BLaER1 treated with 17β-estradiol and CSF1 and Interleukin-3, amounts not matched to agents 10 nM and 100 nM (cell line): ENCODE results near the gene AJAP1.

ENCODE experiments used
- H3K27ac ChIP-seq, 11 experiments: shearing (Covaris generic); formaldehyde crosslinking; 2 replicates each; pipeline ENCODE4 v1.8.1; 2022
- H3K27me3 ChIP-seq, 11 experiments: shearing (Covaris generic); formaldehyde crosslinking; 2 replicates each; pipeline ENCODE4 v1.8.1; 2022
- H3K36me3 ChIP-seq, 11 experiments: shearing (Covaris generic); formaldehyde crosslinking; 2 replicates each; pipeline ENCODE4 v1.8.1; 2022
- H3K4me1 ChIP-seq, 10 experiments: shearing (Covaris generic); formaldehyde crosslinking; 2 replicates each; pipeline ENCODE4 v1.8.1; 2022
- H3K4me2 ChIP-seq, 11 experiments: shearing (Covaris generic); formaldehyde crosslinking; 2 replicates each; pipeline ENCODE4 v1.8.1; 2022
- H3K4me3 ChIP-seq, 10 experiments: shearing (Covaris generic); formaldehyde crosslinking; 2 replicates each; pipeline ENCODE4 v1.8.1; 2022
- H3K9ac ChIP-seq, 11 experiments: shearing (Covaris generic); formaldehyde crosslinking; 2 replicates each; pipeline ENCODE4 v1.8.1; 2022
- H3K9me3 ChIP-seq, 11 experiments: shearing (Covaris generic); formaldehyde crosslinking; replicated peaks in 1 of 11; 2 replicates each; pipeline ENCODE4 v1.8.1; 2022
- H4K20me1 ChIP-seq, 11 experiments: shearing (Covaris generic); formaldehyde crosslinking; 2 replicates each; pipeline ENCODE4 v1.8.1; 2022
- Cebpa-rat ChIP-seq, 11 experiments: shearing (Covaris generic); IDR thresholded peaks; 2 replicates each; pipeline ENCODE4 v1.8.1; 2022

Gene AJAP1

GRCh38 chr1:4797016-4797410 is 142.6 kb downstream of the AJAP1 start:
- H3K27me3 ChIP-seq = no peaks in the 10 kb centered on the region
- peak overlapping the region in 2 of 11 experiments; percentile 4 to 11; a peak in 1 of 22 replicates for H3K27ac ChIP-seq
- H4K20me1 ChIP-seq = peaks cover 0 to 10% (median 0%) of the 10 kb centered on the region in 11 experiments; a peak in 2 of 22 replicates
- H3K4me3 ChIP-seq = no peak overlapping the region
- peak overlapping the region in 2 of 11 experiments; percentile 3 to 21; a peak in 1 of 22 replicates for H3K9ac ChIP-seq
- TF ChIP-seq Cebpa-rat (IDR thresholded peaks at IDR 0.05) = no peak
- H3K36me3 ChIP-seq = no peaks in the 10 kb centered on the region
- peaks cover 22 to 33% (median 26%) of the 10 kb centered on the region in 10 experiments for H3K4me1 ChIP-seq
- peak overlapping the region; percentile 63 to 84 (median 75) for H3K4me2 ChIP-seq
- H3K9me3 ChIP-seq = no peaks in the 10 kb centered on the region; a peak in 1 of 22 replicates

DNA sequence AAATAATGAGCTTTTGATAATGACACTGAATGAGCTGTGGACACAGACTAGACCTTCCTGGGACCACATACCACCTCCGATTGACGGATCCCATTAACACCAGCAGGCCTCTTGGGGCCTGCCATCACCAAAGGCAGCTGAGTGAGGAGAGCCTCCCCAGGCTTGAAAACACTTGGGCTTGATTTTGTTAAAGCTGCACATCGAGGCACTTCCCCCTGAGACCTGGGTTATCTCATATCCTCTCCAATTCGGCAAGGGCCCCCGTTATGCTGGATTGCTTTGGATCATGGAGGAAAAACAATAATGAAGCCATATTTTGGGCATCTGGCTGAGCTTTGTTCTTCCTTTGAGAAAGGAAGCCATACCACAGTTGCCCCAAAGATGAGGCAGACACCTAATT is 143.0 kb downstream of the AJAP1 start:
- Histone ChIP-seq H3K4me2 (peak overlapping the region; percentile 63 to 84 (median 75)), H4K20me1 (peaks cover 0 to 10% (median 0%) of the 10 kb centered on the region in 11 experiments; a peak in 2 of 22 replicates), H3K27ac (peak overlapping the region in 2 of 11 experiments; percentile 4 to 11; a peak in 1 of 22 replicates), H3K9me3 (no peaks in the 10 kb centered on the region; a peak in 1 of 22 replicates), H3K9ac (0 out of 22 replicates have a peak overlapping the region, but pooled peaks of 1 of the 11 experiments have one; percentile 21), H3K36me3 (no peaks in the 10 kb centered on the region), H3K27me3 (no peaks in the 10 kb centered on the region), H3K4me3 (no peak overlapping the region), H3K4me1 (peaks cover 22 to 33% (median 26%) of the 10 kb centered on the region in 10 experiments)
- no peak for TF ChIP-seq Cebpa-rat (IDR thresholded peaks at IDR 0.05)

GRCh38 chr1:4801192-4801924 is 146.9 kb downstream of the AJAP1 start:
- no peak overlapping the region for H3K27ac ChIP-seq
- TF ChIP-seq Cebpa-rat (IDR thresholded peaks at IDR 0.05) = no peak
- H3K36me3 ChIP-seq = no peaks in the 10 kb centered on the region
- H4K20me1 ChIP-seq = peaks cover 0 to 10% (median 0%) of the 10 kb centered on the region in 11 experiments; a peak in 2 of 22 replicates
- H3K9ac ChIP-seq = no peak overlapping the region
- H3K4me1 ChIP-seq = peaks cover 11 to 22% (median 16%) of the 10 kb centered on the region in 10 experiments
- H3K4me3 ChIP-seq = no peak overlapping the region
- H3K4me2 ChIP-seq = no peak overlapping the region
- H3K27me3 ChIP-seq = no peaks in the 10 kb centered on the region
- H3K9me3 ChIP-seq = peaks cover 0 to 8% (median 4%) of the 10 kb centered on the region in 11 experiments; a peak in 12 of 22 replicates

GRCh38 chr1:4802024-4802423 is 147.6 kb downstream of the AJAP1 start:
- Histone ChIP-seq H3K9ac (no peak overlapping the region), H3K4me3 (no peak overlapping the region)
- TF ChIP-seq Cebpa-rat (IDR thresholded peaks at IDR 0.05) = no peak

GRCh38 chr1:4803335-4803734 is 148.9 kb downstream of the AJAP1 start:
- peaks cover 0 to 2% (median 0%) of the 10 kb centered on the region in 10 experiments; a peak in 3 of 20 replicates for H3K4me1 ChIP-seq
- no peaks in the 10 kb centered on the region for H4K20me1 ChIP-seq
- H3K36me3 ChIP-seq = no peaks in the 10 kb centered on the region
- H3K9ac ChIP-seq = no peak overlapping the region
- peaks cover 8 to 28% (median 18%) of the 10 kb centered on the region in 11 experiments for H3K9me3 ChIP-seq
- TF ChIP-seq Cebpa-rat (IDR thresholded peaks at IDR 0.05) = no peak
- no peak overlapping the region for H3K27ac ChIP-seq
- no peak overlapping the region for H3K4me2 ChIP-seq
- H3K4me3 ChIP-seq = no peak overlapping the region
- no peaks in the 10 kb centered on the region for H3K27me3 ChIP-seq

More at GRCh38 chr1:4802024-4802423, 147.6 kb downstream of the AJAP1 start:
- no peak overlapping the region for H3K27ac ChIP-seq
- no peaks in the 10 kb centered on the region for H3K36me3 ChIP-seq
- H4K20me1 ChIP-seq = peaks cover 0 to 6% (median 0%) of the 10 kb centered on the region in 11 experiments; a peak in 2 of 22 replicates
- H3K27me3 ChIP-seq = no peaks in the 10 kb centered on the region
- H3K4me1 ChIP-seq = peaks cover 4 to 15% (median 9%) of the 10 kb centered on the region in 10 experiments
- no peak overlapping the region for H3K4me2 ChIP-seq
- H3K9me3 ChIP-seq = peaks cover 4 to 15% (median 11%) of the 10 kb centered on the region in 11 experiments

DNA sequence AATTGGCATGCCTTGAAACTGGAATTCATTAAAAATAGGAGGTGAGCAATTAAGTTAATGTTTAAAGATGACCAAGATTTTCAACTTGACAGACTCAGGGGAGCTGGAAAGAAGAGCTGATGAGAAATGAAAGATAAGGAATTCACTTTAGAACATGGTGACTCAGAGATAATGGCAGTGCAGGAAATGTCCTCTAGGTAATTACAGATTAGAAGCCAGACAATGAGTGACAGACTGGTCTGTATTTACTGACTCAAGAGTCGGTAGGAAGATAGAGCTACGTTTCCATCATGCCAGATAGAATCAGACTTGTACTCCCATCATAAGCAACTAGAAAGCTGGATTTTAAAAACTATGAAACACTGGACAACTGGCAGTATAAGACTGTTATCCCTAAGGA is 151.6 kb downstream of the AJAP1 start:
- H3K4me2 ChIP-seq = no peak overlapping the region
- no peaks in the 10 kb centered on the region for H3K27me3 ChIP-seq
- TF ChIP-seq Cebpa-rat (IDR thresholded peaks at IDR 0.05) = no peak
- peaks cover 12 to 48% (median 25%) of the 10 kb centered on the region in 11 experiments for H3K9me3 ChIP-seq
- no peak overlapping the region for H3K9ac ChIP-seq
- H3K27ac ChIP-seq = no peak overlapping the region
- no peaks in the 10 kb centered on the region for H3K36me3 ChIP-seq
- H4K20me1 ChIP-seq = no peaks in the 10 kb centered on the region
- no peaks in the 10 kb centered on the region for H3K4me1 ChIP-seq
- no peak overlapping the region for H3K4me3 ChIP-seq

- no peak for TF ChIP-seq Cebpa-rat (IDR thresholded peaks at IDR 0.05)
- H3K4me3 ChIP-seq = no peak overlapping the region
- peaks cover 0 to 3% (median 0%) of the 10 kb centered on the region in 11 experiments; a peak in 1 of 22 replicates for H4K20me1 ChIP-seq
- no peaks in the 10 kb centered on the region for H3K36me3 ChIP-seq
- H3K9me3 ChIP-seq = peaks cover 14 to 46% (median 30%) of the 10 kb centered on the region in 11 experiments; a peak in 21 of 22 replicates
- no peaks in the 10 kb centered on the region for H3K27me3 ChIP-seq
- H3K4me1 ChIP-seq = peaks cover 0 to 7% (median 0%) of the 10 kb centered on the region in 10 experiments; a peak in 5 of 20 replicates
- H3K27ac ChIP-seq = no peak overlapping the region
- H3K4me2 ChIP-seq = no peak overlapping the region
- H3K9ac ChIP-seq = no peak overlapping the region
These were observed 166.1 kb downstream of the AJAP1 start for GRCh38 chr1:4820543-4820942.

GRCh38 chr1:4825800-4826450 is 171.5 kb downstream of the AJAP1 start:
- H3K9ac ChIP-seq = no peak overlapping the region
- no peaks in the 10 kb centered on the region for H3K36me3 ChIP-seq
- H3K27ac ChIP-seq = no peak overlapping the region
- peaks cover 0 to 7% (median 0%) of the 10 kb centered on the region in 11 experiments; a peak in 2 of 22 replicates for H4K20me1 ChIP-seq
- peaks cover 12 to 20% (median 15%) of the 10 kb centered on the region in 11 experiments; a peak in 19 of 22 replicates for H3K9me3 ChIP-seq
- peak overlapping the region in 2 of 11 experiments; percentile 19 to 39; a peak in 3 of 22 replicates for H3K4me2 ChIP-seq
- peaks cover 0 to 18% (median 5%) of the 10 kb centered on the region in 10 experiments; a peak in 9 of 20 replicates for H3K4me1 ChIP-seq
- no peak overlapping the region for H3K4me3 ChIP-seq
- peaks cover 0 to under 1% (median 0%) of the 10 kb centered on the region in 11 experiments; a peak in 3 of 22 replicates for H3K27me3 ChIP-seq
- no peak for TF ChIP-seq Cebpa-rat (IDR thresholded peaks at IDR 0.05)
